HG03025 (cell line): ENCODE data around the gene KANSL2.
"Not testable (repeated sequence)": the region's sequence is repeated elsewhere in the genome, so short reads cannot be mapped to it uniquely, and the experiment has no call there.

ENCODE experiments used
- ATAC-seq: cut with Tn5 transposase; IDR thresholded peaks from one replicate; pipeline ENCODE4 v1.9.1; 2021; ENCODE audit warnings: mild to moderate bottlenecking, moderate library complexity; ENCODE audit not compliant: unreplicated experiment, low FRiP score

Gene KANSL2

DNA sequence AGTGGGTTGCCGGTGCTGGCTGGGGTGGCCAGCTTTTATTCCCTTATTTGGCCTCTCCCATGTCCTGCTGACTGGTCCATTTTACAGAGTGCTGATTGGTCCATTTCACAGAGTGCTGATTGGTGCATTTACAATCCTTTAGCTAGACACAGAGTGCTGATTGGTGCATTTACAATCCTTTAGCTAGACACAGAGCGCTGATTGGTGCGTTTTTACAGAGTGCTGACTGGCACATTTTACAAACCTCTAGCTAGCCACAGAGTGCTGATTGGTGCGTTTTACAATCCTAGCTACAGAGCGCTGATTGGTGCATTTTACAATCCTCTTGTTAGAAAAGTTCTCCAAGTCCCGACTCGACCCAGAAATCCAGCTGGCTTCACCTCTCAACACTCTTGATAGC is 59.0 kb downstream of the KANSL2 start:
- ATAC-seq = not testable (repeated sequence)

- ATAC-seq = no peak
Measured at GRCh38 chr12:48618541-48618940, 63.5 kb downstream of the KANSL2 start.

DNA sequence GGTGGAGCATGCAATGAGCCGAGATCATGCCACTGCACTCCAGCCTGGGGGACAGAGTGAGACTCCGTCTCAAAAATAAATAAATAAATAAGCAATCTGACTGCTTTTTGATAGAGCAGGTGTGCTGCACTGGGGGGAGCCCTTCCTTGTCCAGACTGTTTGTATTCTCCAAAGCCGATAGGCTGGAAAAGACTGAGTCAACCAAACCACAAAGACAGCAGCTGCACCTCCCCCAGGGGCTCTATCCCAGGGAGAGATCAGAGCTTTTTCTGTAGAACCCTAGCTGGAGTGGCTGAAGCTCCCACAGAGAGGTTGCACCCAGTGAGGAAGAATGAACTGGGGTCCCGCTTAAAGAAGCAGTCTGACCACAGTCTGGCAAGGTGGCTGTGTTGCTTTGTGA is 66.4 kb downstream of the KANSL2 start:
- ATAC-seq = no peak

- no peak for ATAC-seq
Measured at GRCh38 chr12:48613321-48613720, 68.7 kb downstream of the KANSL2 start.
